IPS-NIHi11 (cell line): Measurements from ENCODE around the gene PARL.

ENCODE experiments used
- DNase-seq: peaks from one replicate; pipeline ENCODE4 v3.0.0; 2012; ENCODE audit warnings: mixed read lengths, low spot score

The PARL gene

DNA sequence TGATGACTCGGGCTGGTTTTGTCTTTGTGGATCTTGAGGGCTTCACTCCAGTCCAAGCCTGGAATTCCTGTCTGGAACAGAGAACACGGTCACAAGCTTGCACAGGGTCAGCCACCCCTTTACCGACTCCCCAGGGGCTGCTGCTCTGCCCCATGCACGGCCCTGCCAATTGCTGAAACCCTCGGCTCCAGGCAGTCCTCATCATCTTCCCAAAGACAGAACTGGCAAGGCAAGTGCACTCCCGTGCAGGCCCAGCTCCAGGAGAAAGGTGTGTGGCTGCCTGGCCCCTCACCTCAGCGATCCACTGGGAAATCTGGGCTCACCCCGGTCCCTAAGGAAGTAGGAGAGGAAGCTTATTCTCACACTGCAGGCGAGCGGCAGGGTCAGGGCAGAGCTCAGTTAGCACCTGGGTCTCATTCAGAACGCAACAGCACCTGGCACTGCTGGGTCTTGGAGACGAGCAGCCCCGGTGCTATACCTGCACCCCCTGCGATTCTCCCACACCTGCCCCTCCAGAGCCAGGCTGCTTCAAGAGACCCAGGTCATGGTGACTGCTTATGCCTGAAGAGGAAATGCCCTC is 66.5 kb downstream of the PARL start:
- no peak for DNase-seq

DNA sequence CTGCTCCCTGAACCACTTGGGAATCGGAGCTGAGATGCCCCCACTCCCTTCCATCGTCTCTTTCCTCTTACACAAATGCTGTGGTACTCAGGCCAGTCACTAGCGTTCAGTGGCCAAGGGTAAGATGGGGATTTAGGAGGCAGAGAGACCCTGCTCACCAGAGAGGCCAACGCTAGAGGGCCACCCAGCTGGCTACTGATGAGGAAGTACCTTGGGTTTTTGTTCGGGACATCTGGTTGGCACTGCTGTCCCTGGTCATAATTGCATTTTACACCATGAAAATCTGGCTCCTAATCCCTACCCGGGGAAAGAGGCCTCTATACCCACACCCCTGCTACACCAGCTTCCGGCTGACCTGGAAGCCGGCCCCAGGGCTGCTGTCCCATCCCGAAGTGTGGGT is 67.0 kb downstream of the PARL start:
- no peak for DNase-seq

DNA sequence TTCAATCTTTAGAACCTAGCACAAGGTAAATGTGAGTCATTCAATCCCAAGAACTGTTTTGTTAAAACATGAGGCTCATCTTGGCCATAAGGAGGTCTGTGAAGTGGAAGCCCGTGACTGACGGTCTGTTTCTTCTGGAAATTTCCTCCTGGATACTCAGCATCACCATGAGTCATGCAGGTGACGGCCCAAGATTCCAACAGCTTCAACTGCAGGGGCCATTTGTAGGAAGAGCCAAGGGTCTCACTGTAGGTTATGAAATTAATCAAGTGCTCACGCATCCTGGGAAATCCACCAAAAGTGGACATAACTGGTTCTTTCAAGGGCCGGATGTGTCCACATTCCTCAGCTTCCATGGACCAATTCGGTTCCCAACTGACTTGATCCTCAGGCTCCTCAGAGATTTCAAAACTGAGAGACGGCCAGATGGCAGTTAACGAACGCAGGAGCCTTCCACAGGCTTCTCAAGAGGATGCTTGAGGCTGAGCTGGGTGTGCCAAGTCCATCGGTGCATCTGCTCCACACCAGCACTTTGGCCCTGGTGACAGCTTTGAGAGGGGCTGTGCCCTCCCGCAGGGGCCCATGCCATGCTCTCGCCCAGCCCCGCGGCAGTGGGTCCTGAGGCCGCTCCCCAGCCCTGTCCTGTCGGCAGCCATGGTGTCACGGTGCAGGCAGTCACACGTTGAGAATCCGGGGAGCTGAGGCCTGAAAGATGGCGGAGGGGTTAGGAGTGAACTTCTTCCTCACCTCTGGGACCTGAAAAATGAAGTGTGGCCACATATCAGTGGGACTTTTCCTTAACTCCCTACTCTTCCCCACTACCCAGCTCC is 67.8 kb downstream of the PARL start:
- no peak for DNase-seq

- no peak for DNase-seq
Observed at GRCh38 chr3:183815951-183816475, 68.7 kb downstream of the PARL start.

- DNase-seq, result no peak
Observed at GRCh38 chr3:183815563-183815940, 69.1 kb downstream of the PARL start.

DNA sequence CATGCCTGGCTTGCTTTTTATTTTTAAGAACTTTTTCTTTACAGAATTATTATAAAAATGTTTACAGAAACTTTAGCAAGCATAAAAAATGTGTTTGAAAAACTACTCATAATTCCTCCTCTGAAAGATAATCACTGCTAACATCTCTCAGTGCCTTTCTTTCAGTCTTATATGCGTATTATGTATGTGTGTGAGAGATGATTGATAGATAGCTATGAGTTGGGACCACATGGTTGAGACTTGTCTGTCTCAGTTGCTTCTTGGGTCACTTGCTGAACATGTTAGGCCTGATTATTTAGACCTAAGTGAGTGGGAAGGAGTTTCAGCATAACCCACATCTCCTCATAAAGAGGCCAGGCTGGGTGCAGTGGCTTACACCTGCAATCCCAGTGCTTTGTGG is 70.4 kb downstream of the PARL start:
- no peak for DNase-seq

GRCh38 chr3:183812761-183813445 is 71.8 kb downstream of the PARL start:
- DNase-seq, result no peak

- DNase-seq, result no peak
Observed at GRCh38 chr3:183811638-183812037, 73.0 kb downstream of the PARL start.

DNA sequence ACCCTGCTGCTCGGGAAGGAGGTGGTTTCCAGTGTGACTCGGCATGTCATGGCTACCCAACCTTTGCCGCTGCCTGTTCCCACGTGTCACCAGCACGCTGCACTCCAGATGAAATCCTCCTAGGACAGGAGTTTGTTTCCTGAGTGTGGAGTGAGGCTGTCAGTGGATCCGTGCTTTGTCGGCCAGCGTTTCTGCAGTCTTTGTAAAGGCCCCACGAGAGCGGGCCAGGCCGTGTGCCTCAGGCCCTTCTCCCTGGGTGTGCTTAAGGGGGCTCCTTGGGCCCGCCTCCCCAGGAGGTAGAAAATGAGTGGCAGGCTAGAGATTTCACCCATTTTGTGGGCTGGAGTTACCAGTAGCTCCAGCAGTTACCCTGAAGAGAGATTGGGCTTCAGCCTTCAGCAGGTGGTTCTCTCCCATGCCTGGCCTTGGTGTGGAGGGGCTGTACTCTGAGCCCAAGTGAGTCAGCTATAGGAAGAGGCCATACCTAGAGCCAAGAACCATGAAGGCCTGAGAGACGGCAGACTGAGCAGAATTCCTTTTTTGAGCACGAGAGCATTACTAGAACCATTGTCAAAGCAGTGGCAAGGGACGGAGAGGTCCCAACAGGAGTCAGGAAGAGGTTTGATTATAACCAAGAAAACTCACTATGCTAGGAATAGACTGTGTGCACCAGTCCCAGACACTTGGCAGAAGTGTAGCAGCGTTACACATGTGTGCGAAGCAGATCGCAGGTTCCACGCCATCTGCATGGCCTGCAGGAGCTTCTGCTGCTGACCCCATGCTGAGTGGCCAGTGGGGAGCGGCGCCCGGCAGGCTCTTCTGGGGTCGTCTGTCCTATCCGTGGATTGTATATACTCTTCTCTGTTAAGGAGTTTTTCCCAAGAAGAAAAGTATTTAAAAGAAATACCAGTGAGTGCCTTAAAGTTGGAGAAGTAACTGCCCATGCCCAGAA is 73.8 kb downstream of the PARL start:
- no peak for DNase-seq

GRCh38 chr3:183809270-183809669 is 75.4 kb downstream of the PARL start:
- no peak for DNase-seq

GRCh38 chr3:183808355-183808754 is 76.3 kb downstream of the PARL start:
- DNase-seq, result no peak

- DNase-seq, result no peak
Observed at GRCh38 chr3:183807881-183808280, 76.8 kb downstream of the PARL start.

- no peak for DNase-seq
Observed at GRCh38 chr3:183807209-183807728, 77.4 kb downstream of the PARL start.

DNA sequence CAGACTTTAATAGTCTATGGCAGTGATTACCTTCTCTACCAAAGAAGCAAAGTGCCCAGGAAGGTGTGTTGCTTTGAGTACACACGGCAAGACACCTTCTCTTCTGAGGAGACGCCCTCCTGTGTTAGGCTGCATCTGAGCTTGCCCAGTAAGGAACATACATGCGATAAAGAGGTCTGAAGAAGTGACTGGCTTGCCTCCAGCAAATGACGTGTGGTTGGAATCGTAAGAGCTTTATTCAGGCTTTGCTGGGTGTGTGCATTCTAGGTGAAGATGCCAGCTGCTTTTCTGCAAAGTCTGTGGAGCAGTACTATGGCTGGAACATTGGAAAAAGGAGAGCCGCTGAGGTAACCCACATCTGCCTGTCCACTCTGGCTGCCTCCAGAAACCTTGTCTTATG is 81.7 kb downstream of the PARL start:
- peak; percentile 0 for DNase-seq

DNA sequence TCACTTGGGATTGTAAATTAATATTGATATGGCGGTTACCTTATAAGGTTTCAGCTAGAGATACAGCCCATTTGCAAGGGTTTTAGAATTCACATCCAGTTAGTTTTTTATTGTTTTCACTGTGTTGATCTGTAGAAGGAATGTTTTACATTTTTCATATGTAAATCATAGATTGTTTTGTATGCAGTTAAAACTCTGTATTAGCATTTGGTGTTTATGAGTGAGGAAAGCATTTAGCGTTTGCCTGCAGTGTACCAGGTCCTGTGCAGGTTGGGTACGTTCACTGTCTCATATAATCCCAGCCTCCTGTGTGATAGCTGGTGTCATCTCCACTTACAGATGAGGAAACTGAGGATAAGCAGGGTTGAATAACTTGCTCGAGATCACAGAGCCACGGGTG is 83.1 kb downstream of the PARL start:
- no peak for DNase-seq

DNA sequence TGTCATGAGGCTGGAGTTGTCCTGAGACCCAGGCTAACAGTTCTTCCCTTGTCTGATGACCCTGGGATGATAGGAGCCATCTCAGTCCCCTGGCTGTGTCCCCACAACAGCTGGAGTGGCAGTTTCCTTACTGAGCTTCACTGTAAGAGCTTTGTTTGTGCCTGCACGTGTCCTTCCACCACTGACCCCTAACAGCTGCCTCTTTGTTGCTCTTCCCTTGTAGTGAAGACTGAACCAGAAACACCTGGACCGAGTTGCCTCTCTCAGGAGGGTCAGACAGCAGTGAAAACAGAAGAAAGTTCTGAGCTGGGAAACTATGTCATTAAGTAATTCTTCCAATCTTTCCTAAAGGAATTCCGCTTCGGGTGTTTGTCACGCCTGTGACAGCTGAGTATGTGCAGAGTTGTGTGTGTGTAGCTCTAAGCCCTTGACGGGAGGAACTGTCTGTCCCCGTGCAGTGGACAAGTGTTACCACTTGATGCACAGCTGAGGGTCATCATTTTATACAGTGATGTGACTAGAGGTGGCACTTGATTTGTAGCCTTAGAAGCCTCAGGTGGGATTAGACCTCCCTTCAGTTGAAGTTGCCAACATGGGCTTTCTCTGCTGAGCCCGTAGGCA is 84.3 kb downstream of the PARL start:
- DNase-seq, result no peak

- DNase-seq, result no peak
Observed at GRCh38 chr3:183799461-183799860, 85.2 kb downstream of the PARL start.

- peak; percentile 3 for DNase-seq
Observed at GRCh38 chr3:183797996-183798395, 86.7 kb downstream of the PARL start.

GRCh38 chr3:183796372-183796771 is 88.3 kb downstream of the PARL start:
- DNase-seq, result no peak

DNA sequence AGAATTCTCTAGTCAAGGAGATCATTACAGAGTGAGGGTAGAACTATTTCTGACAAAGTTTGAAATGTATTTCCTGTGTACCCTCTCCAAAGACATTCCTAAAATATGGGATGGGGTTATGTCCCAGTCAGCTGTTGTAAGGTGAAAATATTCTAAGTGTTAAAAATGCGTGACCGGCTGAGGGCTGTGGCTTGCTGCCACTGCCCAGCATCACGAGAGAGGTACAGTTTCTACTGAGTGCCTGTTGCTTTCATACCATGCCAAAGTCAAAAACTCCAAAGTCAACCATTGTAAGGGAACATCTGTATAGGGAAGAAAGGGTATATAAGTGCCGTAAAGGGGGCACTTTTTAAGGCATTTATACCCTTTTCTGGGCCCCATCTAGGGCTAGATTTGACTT is 90.2 kb downstream of the PARL start:
- no peak for DNase-seq

DNA sequence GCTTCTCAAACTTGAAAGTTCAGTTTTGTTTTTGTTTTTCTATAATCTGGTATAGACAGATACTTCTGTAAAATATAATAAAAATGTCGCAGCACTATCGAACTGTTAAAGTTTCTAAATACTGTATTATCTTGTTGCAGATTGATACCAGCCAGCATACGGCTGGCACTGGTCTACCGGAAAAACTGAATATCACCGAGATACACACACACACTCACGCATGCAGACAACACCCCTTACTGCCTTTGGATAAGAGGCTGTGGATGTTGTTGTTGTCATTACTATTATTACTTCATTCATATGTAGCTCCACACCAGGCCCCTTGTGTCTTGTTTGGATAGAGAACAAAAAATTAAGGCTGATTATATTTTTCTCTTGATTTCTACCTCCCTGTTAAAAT is 91.7 kb downstream of the PARL start:
- no peak for DNase-seq
